Fibroblast of upper back skin (primary cell): Measurements from ENCODE around the gene LCP1.
"Not testable (repeated sequence)": the region's sequence is repeated elsewhere in the genome, so short reads cannot be mapped to it uniquely, and the experiment has no call there.

ENCODE experiments used
- DNase-seq: peaks from one replicate; pipeline ENCODE4 v3.0.0-alpha.2; 2013

LCP1 gene

GRCh38 chr13:46181840-46182490 is at the start of gene LCP1:
Gene LCP1 (minus strand): TSS chr13:46182177. CDS start chr13:46159662, 22,515 bp downstream.
- DNase-seq: no peak

DNA sequence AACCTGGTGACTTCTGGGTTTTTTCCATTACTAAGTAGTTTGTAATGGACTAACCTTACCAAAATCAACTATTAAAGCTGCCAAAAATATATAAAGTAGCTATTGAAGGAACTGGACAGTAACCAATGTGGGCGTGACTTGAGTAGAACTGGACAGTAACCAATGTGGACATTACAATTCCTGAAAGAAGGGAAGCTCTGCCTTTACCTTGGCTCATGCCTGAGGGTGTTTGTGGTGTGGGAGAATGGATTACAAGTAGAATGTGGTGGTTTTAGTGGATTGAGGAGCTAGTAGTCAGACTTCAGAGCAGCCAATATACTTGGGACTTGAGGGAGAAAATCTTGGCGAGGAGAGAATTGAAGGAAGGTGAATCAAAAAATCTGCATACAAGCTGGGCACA is 47.3 kb upstream of the LCP1 start:
- peak; percentile 4 for DNase-seq

- DNase-seq: not testable (repeated sequence)
Observed at GRCh38 chr13:46220234-46220633, 38.3 kb upstream of the LCP1 start.

DNA sequence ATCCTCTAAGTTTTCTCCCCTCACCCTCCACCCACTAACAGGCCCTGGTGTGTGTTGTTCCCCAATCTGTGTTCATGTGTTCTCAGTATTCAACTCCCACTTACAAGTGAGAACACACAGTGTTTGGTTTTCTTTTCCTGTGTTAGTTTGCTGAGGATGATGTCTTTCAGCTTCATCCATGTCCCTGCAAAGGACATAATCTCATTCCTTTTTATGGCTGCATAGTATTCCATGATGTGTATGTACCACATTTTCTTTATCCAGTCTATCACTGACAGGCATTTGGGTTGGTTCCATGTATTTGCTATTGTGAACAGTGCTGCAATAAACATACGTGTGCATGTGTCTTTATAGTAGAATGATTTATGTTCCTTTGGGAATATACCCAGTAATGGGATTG is 32.8 kb upstream of the LCP1 start:
- DNase-seq: not testable (repeated sequence)

- DNase-seq: no peak
Observed at GRCh38 chr13:46213242-46213641, 31.3 kb upstream of the LCP1 start.

GRCh38 chr13:46211483-46212351 is 29.7 kb upstream of the LCP1 start, which contains the start of gene LRRC63:
Gene LRRC63 (plus strand): TSS chr13:46211928. CDS start chr13:46213035, 1,107 bp downstream.
- peak; percentile 51 for DNase-seq

- DNase-seq: no peak
Observed at GRCh38 chr13:46211116-46211482, 29.1 kb upstream of the LCP1 start.

DNA sequence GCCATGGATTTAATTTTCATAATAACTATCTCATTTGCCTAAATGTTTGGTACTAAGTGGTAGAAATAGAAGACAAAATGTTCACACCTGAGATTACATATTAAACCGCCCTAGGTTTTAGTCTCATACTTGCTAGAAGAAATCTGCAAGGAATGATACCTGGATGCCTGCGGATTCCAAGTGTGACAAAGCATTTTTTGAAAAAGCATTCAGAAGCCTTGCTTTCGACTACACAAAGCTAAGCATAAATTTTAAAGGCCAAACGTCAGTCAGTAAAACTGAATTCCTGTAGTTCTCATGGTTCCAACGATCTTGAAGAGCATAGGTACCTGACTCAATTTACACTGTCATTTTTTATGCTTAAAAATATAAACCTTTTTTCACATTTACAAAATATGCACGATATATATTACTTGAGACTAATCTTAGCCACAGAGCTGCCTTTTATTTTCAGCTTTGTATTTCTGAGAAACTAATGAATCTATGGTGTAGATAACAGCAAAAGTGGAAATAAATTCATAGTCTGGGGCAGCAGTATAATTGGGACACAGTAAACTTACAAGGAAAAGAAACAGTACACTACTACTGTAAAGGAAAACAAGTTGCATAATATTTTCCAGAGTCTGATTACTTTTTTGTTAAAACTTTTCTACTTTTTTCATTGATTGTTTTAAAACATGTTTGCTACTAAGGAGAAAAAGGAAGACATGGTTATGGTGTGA is 28.5 kb upstream of the LCP1 start:
- no peak for DNase-seq

DNA sequence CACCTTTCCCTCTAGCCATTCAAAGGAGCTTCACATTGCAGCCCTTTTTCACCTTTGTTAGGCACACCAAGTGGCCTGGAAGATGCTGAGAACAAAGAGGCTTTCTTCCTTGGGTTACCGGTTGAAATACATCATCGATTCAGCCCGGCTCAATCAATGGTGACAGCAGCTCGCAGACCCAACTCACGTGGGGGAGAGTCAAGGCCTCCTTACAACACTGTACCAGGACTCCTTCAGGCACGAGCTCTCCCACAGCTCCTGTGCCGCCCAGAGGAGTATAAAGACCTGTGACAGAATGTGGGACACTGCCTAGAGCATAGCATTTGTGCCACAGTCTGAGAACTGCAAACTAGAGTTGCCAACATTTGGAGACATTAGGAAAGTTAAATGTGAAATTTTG is 25.9 kb upstream of the LCP1 start:
- DNase-seq: no peak

DNA sequence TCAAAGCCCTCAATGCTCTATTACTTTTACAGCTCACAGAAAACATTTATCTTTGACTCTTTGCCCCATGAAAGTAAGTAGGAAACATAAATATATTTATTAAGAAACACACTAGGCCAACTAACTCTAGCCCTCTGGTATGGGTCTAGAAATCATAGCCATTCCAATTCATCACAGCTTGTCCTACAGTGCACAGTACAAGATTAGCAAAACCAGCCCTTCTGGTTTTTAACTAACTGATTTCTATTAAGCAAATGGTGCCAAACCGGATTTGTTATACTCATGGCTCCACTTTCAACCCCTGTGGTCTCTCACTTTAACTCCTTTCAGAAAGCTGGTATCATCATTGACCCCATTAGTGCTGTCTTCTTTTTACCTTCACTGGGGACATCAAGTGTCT is 24.2 kb upstream of the LCP1 start:
- DNase-seq: no peak

GRCh38 chr13:46202966-46203365 is 21.0 kb upstream of the LCP1 start:
- no peak for DNase-seq

DNA sequence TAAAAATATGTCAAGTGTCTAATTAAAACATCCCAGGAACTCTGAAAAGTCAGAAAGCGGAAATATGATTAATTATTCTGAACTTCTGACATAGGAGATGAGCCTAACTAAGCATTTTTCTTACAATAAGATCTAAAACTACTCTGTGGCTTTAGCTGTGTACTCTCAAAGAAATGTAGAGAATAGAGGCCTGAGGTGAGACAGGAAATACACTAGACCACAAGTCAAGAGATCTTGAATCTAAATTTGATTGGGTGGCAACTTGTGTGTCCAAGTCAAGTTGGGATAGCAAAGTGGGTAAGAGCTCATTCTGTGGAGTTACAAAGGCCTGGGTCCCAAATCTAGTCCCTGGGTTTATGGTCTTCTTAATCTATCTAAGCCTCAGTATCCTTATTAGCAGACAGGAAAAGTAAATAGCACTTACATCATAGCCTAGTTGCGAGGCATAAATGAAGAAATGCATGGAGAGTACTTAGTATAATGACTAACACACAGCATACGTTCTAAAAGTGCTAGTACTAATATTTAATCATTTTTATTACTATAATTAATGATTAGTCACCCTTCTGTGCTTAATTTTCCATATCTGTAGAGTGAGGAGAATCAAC is 20.3 kb upstream of the LCP1 start:
- DNase-seq: no peak

- no peak for DNase-seq
Observed at GRCh38 chr13:46198696-46199193, 16.8 kb upstream of the LCP1 start.

- DNase-seq: peak; percentile 57
Observed at GRCh38 chr13:46197299-46198048, 15.5 kb upstream of the LCP1 start.

DNA sequence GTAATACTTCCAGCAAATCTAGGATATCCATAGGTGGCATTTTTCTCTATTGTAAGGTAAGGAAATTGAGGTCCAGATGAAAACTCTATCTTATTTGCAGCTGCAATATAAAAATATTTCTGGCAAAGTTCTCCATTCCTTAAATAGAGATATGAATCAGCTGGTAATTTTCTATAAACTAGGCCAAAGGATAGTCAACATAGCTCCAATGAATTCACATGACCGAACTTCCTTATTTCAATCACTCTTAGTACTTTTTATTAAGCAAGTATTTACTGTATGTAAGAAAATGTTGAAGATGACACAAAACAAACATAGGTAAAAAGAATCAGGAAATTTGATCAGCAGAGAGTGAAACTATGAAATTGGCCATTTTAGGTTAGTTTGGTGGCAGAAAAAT is 13.0 kb upstream of the LCP1 start:
- no peak for DNase-seq

- DNase-seq: no peak
Observed at GRCh38 chr13:46192412-46192811, 10.4 kb upstream of the LCP1 start.

GRCh38 chr13:46185634-46186033 is 3.7 kb upstream of the LCP1 start:
- DNase-seq: no peak

- DNase-seq: no peak
Observed at GRCh38 chr13:46184277-46184699, 2.3 kb upstream of the LCP1 start.

GRCh38 chr13:46183018-46183946 is 1.3 kb upstream of the LCP1 start:
- no peak for DNase-seq

- DNase-seq: no peak
Observed at GRCh38 chr13:46182491-46182877, 507 bp upstream of the LCP1 start.

GRCh38 chr13:46181377-46181839 is 569 bp downstream of the LCP1 start:
- DNase-seq: no peak
